ENCODE measurements around the gene HAUS6.
A peak's percentile ranks its signal among the peaks of the same experiment; 100 is the strongest.
"Not testable (repeated sequence)": the region's sequence is repeated elsewhere in the genome, so short reads cannot be mapped to it uniquely, and the experiment has no call there.

Gene HAUS6

GRCh38 chr9:19117039-19117716 lies 14.5 kb upstream of the HAUS6 start:
- no peak for DNase-seq

- DNase-seq, result no peak
Observed at GRCh38 chr9:19116107-19116790, 13.5 kb upstream of the HAUS6 start.

- no peak for DNase-seq
Observed at GRCh38 chr9:19114680-19115270, 12.1 kb upstream of the HAUS6 start.

- DNase-seq, result peak in 1 of 3 donors; percentile 23
Observed at GRCh38 chr9:19113964-19114679, 11.4 kb upstream of the HAUS6 start.

GRCh38 chr9:19113064-19113611 lies 10.4 kb upstream of the HAUS6 start:
- not testable (repeated sequence) for DNase-seq

- no peak for DNase-seq
Observed at GRCh38 chr9:19108038-19108437, 5.3 kb upstream of the HAUS6 start.

GRCh38 chr9:19104515-19105282 lies 2.0 kb upstream of the HAUS6 start:
- no peak for DNase-seq

- DNase-seq, result peak in 2 of 3 donors; percentile 22 to 32
Observed at GRCh38 chr9:19102181-19102630, 498 bp downstream of the HAUS6 start.

- no peak for DNase-seq
Observed at GRCh38 chr9:19101203-19101602, 1.5 kb downstream of the HAUS6 start.

GRCh38 chr9:19097431-19097830 lies 5.3 kb downstream of the HAUS6 start:
- DNase-seq, result not testable (repeated sequence)

- DNase-seq, result peak in 2 of 3 donors; percentile 43 to 50
Observed at GRCh38 chr9:19087106-19088000, 15.4 kb downstream of the HAUS6 start.

GRCh38 chr9:19085295-19085694 lies 17.4 kb downstream of the HAUS6 start:
- DNase-seq, result peak; percentile 36 to 52 (median 47)

GRCh38 chr9:19074836-19075235 lies 27.9 kb downstream of the HAUS6 start:
- no peak for DNase-seq

GRCh38 chr9:19074229-19074628 lies 28.5 kb downstream of the HAUS6 start:
- DNase-seq, result no peak

GRCh38 chr9:19057033-19057432 lies 45.7 kb downstream of the HAUS6 start:
- DNase-seq, result no peak

GRCh38 chr9:19050637-19051591 lies 51.8 kb downstream of the HAUS6 start:
- no peak for DNase-seq

- DNase-seq, result peak in 1 of 3 donors; percentile 10
Observed at GRCh38 chr9:19049917-19050636, 52.6 kb downstream of the HAUS6 start.

- peak; percentile 98 for DNase-seq
Observed at GRCh38 chr9:19048966-19049916, 53.5 kb downstream of the HAUS6 start, which contains the start of gene RRAGA. Gene RRAGA (plus strand): TSS chr9:19049427. CDS start chr9:19049660, 233 bp downstream.
